GM12878 (cell line): ENCODE results near the gene ADGRD1.

ENCODE experiments used
- DPF2 ChIP-seq: fragments of 450-650 bp; IDR thresholded peaks from 2 replicates; pipeline ENCODE4 v1.6.1; 2017; ENCODE audit warnings: mild to moderate bottlenecking
- POLR2A ChIP-seq: IDR thresholded peaks from 2 replicates; pipeline ENCODE4 v1.6.1; 2011; ENCODE audit warnings: low read depth, mild to moderate bottlenecking, low read length
- RAD21 ChIP-seq: IDR thresholded peaks from 2 replicates; pipeline ENCODE4 v1.6.1; 2011; ENCODE audit warnings: mild to moderate bottlenecking, low read depth, low read length, moderate library complexity; ENCODE audit not compliant: insufficient read depth
- SIN3A ChIP-seq: IDR thresholded peaks from 2 replicates; pipeline ENCODE4 v1.6.1; 2012; ENCODE audit warnings: low read depth, low read length, improper control_type of control experiment

DNA sequence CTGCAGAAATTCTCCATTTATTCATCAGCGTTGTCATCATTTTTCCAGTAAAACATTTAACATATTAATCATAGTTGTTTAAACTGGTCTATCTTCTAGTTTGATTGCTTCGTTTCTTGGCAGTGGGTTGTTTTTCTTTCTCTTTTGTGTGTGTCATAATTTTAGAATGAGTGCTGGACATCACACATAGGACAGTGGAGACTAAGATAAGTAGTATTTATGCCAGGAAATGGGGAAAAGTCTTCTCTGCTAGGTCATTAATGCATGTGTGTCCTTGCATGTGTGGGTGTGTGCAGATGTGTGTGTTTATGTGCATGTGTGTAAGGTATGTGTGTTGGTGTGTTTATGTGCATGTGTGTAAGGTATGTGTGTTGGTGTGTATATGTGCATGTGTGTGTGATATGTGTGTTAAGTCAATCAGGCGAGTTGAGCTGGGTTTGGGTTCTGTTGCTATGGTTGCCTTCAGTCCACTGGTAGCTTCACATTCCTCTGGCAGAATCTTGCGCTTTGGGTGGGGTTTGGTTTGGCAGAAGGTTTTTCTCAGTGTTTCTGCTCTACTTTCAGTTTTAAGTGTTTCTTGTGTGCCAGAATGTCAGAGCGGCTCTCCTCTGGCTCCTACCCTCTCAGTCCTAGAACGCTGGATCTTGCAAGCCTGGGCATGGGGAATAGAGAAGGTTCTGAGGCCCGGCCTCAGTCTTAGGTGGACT lies 7.8 kb upstream of the ADGRD1 start:
- TF ChIP-seq SIN3A (no peak), RAD21 (no peak), POLR2A (no peak), DPF2 (no peak)
